ENCODE measurements around the gene SLC6A8.
"Not testable (repeated sequence)": the region's sequence is repeated elsewhere in the genome, so short reads cannot be mapped to it uniquely, and the experiment has no call there.

Gene SLC6A8

GRCh38 chrX:153692611-153693156, 5.0 kb downstream of the SLC6A8 start:
- no peak for DNase-seq (ENCODE audit: low read depth, low spot score)

- DNase-seq (ENCODE audit: low read depth, low spot score): no peak
Measured at GRCh38 chrX:153693216-153694086, 5.7 kb downstream of the SLC6A8 start.

- DNase-seq (ENCODE audit: low read depth, low spot score): not testable (repeated sequence)
Measured at GRCh38 chrX:153694256-153694655, 6.5 kb downstream of the SLC6A8 start.

GRCh38 chrX:153694687-153695270, 7.1 kb downstream of the SLC6A8 start:
- no peak for DNase-seq (ENCODE audit: low read depth, low spot score)

- DNase-seq (ENCODE audit: low read depth, low spot score): no peak
Measured at GRCh38 chrX:153696100-153696499, 8.4 kb downstream of the SLC6A8 start.

- DNase-seq (ENCODE audit: low read depth, low spot score): not testable (repeated sequence)
Measured at GRCh38 chrX:153696538-153696937, 8.8 kb downstream of the SLC6A8 start.

GRCh38 chrX:153696986-153697722, 9.4 kb downstream of the SLC6A8 start:
- DNase-seq (ENCODE audit: low read depth, low spot score): not testable (repeated sequence)

GRCh38 chrX:153697924-153698865, 10.5 kb downstream of the SLC6A8 start:
- no peak for DNase-seq (ENCODE audit: low read depth, low spot score)

GRCh38 chrX:153699210-153699783, 11.6 kb downstream of the SLC6A8 start:
- not testable (repeated sequence) for DNase-seq (ENCODE audit: low read depth, low spot score)

- not testable (repeated sequence) for DNase-seq (ENCODE audit: low read depth, low spot score)
Measured at GRCh38 chrX:153699784-153700371, 12.2 kb downstream of the SLC6A8 start.

- no peak for DNase-seq (ENCODE audit: low read depth, low spot score)
Measured at GRCh38 chrX:153700376-153700945, 12.7 kb downstream of the SLC6A8 start.

- DNase-seq (ENCODE audit: low read depth, low spot score): no peak
Measured at GRCh38 chrX:153700967-153701366, 13.2 kb downstream of the SLC6A8 start.

GRCh38 chrX:153701706-153702105, 14.0 kb downstream of the SLC6A8 start:
- no peak for DNase-seq (ENCODE audit: low read depth, low spot score)

- DNase-seq (ENCODE audit: low read depth, low spot score): no peak
Measured at GRCh38 chrX:153702336-153703035, 14.8 kb downstream of the SLC6A8 start.

GRCh38 chrX:153703036-153703370, 15.3 kb downstream of the SLC6A8 start:
- DNase-seq (ENCODE audit: low read depth, low spot score): no peak

- DNase-seq (ENCODE audit: low read depth, low spot score): no peak
Measured at GRCh38 chrX:153704021-153704526, 16.3 kb downstream of the SLC6A8 start.

- not testable (repeated sequence) for DNase-seq (ENCODE audit: low read depth, low spot score)
Measured at GRCh38 chrX:153704631-153705402, 17.1 kb downstream of the SLC6A8 start.

- not testable (repeated sequence) for DNase-seq (ENCODE audit: low read depth, low spot score)
Measured at GRCh38 chrX:153705403-153706060, 17.8 kb downstream of the SLC6A8 start.

Measured in activated CD4-positive, CD25-positive, alpha-beta regulatory T cell treated with anti-CD3 and anti-CD28 coated beads, Interleukin-2, amount 50 U/mL, for 16 hours (primary cell).